H1 (cell line): ENCODE results near the gene SSC5D. TPM values are rescaled to one million over a fixed set of nuclear protein-coding genes. Genes with fewer than 3 reads are reported as not detected.

Experiments used
- CTCF ChIA-PET: fragments of 300-600 bp; sonication (Branson Sonifier 250); formaldehyde crosslinking; loops from one replicate; lab custom pipeline; 2021; ENCODE audit not compliant: partially characterized antibody; lab: Charles Lee
- POLR2A ChIA-PET: fragments of 300-600 bp; sonication (Branson Sonifier 250); formaldehyde crosslinking; loops from one replicate; lab custom pipeline; 2021; ENCODE audit warnings: inconsistent platforms; ENCODE audit not compliant: partially characterized antibody; lab: Charles Lee
- DNase-seq, 2 experiments: peaks; one replicate each; pipeline versions ENCODE4 v3.0.0 to v3.0.0-alpha.2; 2010 to 2022; ENCODE audit warnings: low spot score in 2 of 2, low read depth in 1 of 2, mixed read lengths in 1 of 2
- FAIRE-seq: peaks from 2 replicates; lab custom pipeline; 2011; peaks lifted over from hg19 to GRCh38; lab: Jason Lieb, UNC
- H2AFZ ChIP-seq: 2 replicates; pipeline ENCODE4 v1.8.1; 2012; ENCODE audit warnings: low read length, inconsistent platforms
- H2AK5ac ChIP-seq: 2 replicates; pipeline ENCODE4 v1.6.1; 2013; ENCODE audit warnings: low read depth, low read length
- H2BK120ac ChIP-seq: replicated peaks from 2 replicates; pipeline ENCODE3; 2013; ENCODE audit warnings: low read depth, low read length, inconsistent platforms
- H2BK12ac ChIP-seq: 2 replicates; pipeline ENCODE4 v1.6.1; 2013; ENCODE audit warnings: low read depth, low read length
- H2BK15ac ChIP-seq: 2 replicates; pipeline ENCODE4 v1.6.1; 2013; ENCODE audit warnings: low read length
- H2BK20ac ChIP-seq: 2 replicates; pipeline ENCODE4 v1.6.1; 2013; ENCODE audit warnings: low read length
- H2BK5ac ChIP-seq: 2 replicates; pipeline ENCODE4 v1.6.1; 2013; ENCODE audit warnings: low read depth, low read length
- H3K14ac ChIP-seq: 2 replicates; pipeline ENCODE4 v1.6.1; 2013; ENCODE audit warnings: inconsistent platforms; ENCODE audit not compliant: insufficient read length
- H3K18ac ChIP-seq: 2 replicates; pipeline ENCODE4 v1.6.1; 2013; ENCODE audit warnings: low read length; ENCODE audit errors: extremely low read depth
- H3K23ac ChIP-seq: 2 replicates; pipeline ENCODE4 v1.6.1; 2013; ENCODE audit warnings: inconsistent platforms; ENCODE audit not compliant: insufficient read length
- H3K23me2 ChIP-seq: 2 replicates; pipeline ENCODE4 v1.6.1; 2013; ENCODE audit warnings: low read depth, low read length
- H3K27ac ChIP-seq: 2 replicates; pipeline ENCODE4 v1.6.1; 2011; ENCODE audit warnings: low read depth, low read length, inconsistent platforms
- H3K27me3 ChIP-seq, 4 experiments: replicated peaks in 1 of 4; 1 replicate in 1 of 4; 2 replicates in 3 of 4; pipeline versions ENCODE4 v1.6.1 to v1.8.1; 2011 to 2013; ENCODE audit warnings: low read length in 3 of 4, mild to moderate bottlenecking in 3 of 4, inconsistent platforms in 2 of 4, mixed read lengths in 2 of 4, moderate library complexity in 1 of 4; ENCODE audit not compliant: control insufficient read depth in 3 of 4, insufficient read depth in 3 of 4; ENCODE audit errors: extremely low read depth in 1 of 4
- H3K36me3 ChIP-seq, 4 experiments: 2 replicates each; pipeline versions ENCODE4 v1.6.1 to v1.8.1; 2011 to 2013; ENCODE audit warnings: mild to moderate bottlenecking in 4 of 4, low read length in 3 of 4, moderate library complexity in 2 of 4, control low read depth in 1 of 4, inconsistent platforms in 1 of 4; ENCODE audit not compliant: insufficient read depth in 4 of 4, control insufficient read depth in 2 of 4
- H3K4ac ChIP-seq: replicated peaks from 2 replicates; pipeline ENCODE3; 2013; ENCODE audit warnings: low read length, low read depth, mixed read lengths, inconsistent platforms; ENCODE audit not compliant: insufficient read length
- H3K4me1 ChIP-seq, 4 experiments: replicated peaks in 1 of 4; 1 replicate in 1 of 4; 2 replicates in 3 of 4; pipeline versions ENCODE4 v1.6.1 to v1.8.1; 2011 to 2013; ENCODE audit warnings: low read length in 3 of 4, inconsistent platforms in 2 of 4, mixed read lengths in 1 of 4; ENCODE audit not compliant: insufficient read depth in 4 of 4, control insufficient read depth in 3 of 4
- H3K4me2 ChIP-seq, 2 experiments: 2 replicates each; pipeline versions ENCODE4 v1.6.1 to v1.8.1; 2011 to 2013; ENCODE audit warnings: low read depth in 2 of 2, low read length in 2 of 2, control low read depth in 1 of 2, inconsistent platforms in 1 of 2, mild to moderate bottlenecking in 1 of 2; ENCODE audit not compliant: insufficient read depth in 1 of 2
- H3K4me3 ChIP-seq, 4 experiments: fragments of 200-600, 300-600 bp in 1 of 4; sonication (generic), shearing (Covaris generic), sonication (Bioruptor Twin) in 1 of 4; 2 replicates each; pipeline versions ENCODE4 v1.5.1 to v1.8.1; 2011 to 2016; ENCODE audit warnings: low read length in 4 of 4, low read depth in 3 of 4, control low read depth in 2 of 4, inconsistent platforms in 2 of 4, mild to moderate bottlenecking in 2 of 4, mixed read lengths in 1 of 4, moderate library complexity in 1 of 4; ENCODE audit not compliant: insufficient read depth in 2 of 4; ENCODE audit errors: extremely low read depth in 1 of 4
- H3K56ac ChIP-seq: replicated peaks from 2 replicates; pipeline ENCODE3; 2013; ENCODE audit warnings: low read depth, mild to moderate bottlenecking, mixed read lengths, low read length, inconsistent platforms; ENCODE audit not compliant: insufficient read length
- H3K79me1 ChIP-seq: 2 replicates; pipeline ENCODE4 v1.6.1; 2013; ENCODE audit warnings: low read depth, low read length, control low read depth
- H3K79me2 ChIP-seq, 2 experiments: 2 replicates each; pipeline versions ENCODE4 v1.6.1 to v1.8.1; 2012 to 2013; ENCODE audit warnings: low read length in 2 of 2, mild to moderate bottlenecking in 2 of 2, inconsistent platforms in 1 of 2; ENCODE audit not compliant: insufficient read depth in 2 of 2, control insufficient read depth in 1 of 2
- H3K9ac ChIP-seq, 4 experiments: replicated peaks in 1 of 4; 1 replicate in 1 of 4; 2 replicates in 3 of 4; pipeline versions ENCODE4 v1.6.1 to v1.8.1; 2011 to 2013; ENCODE audit warnings: low read depth in 3 of 4, low read length in 3 of 4, control low read depth in 2 of 4, mild to moderate bottlenecking in 2 of 4, moderate library complexity in 2 of 4, inconsistent platforms in 1 of 4; ENCODE audit errors: extremely low read depth in 1 of 4
- H3K9me3 ChIP-seq, 2 experiments: 2 replicates each; pipeline versions ENCODE4 v1.6.1 to v1.8.1; 2012 to 2013; ENCODE audit warnings: mild to moderate bottlenecking in 2 of 2, moderate library complexity in 2 of 2, control low read depth in 1 of 2, inconsistent platforms in 1 of 2, low read depth in 1 of 2, low read length in 1 of 2, mixed read lengths in 1 of 2; ENCODE audit not compliant: insufficient read depth in 2 of 2
- H4K20me1 ChIP-seq, 2 experiments: replicated peaks in 1 of 2; 2 replicates each; pipeline versions ENCODE3 to v1.8.1; 2011 to 2013; ENCODE audit warnings: inconsistent platforms in 2 of 2, low read length in 2 of 2, mild to moderate bottlenecking in 1 of 2; ENCODE audit not compliant: insufficient read depth in 2 of 2, control insufficient read depth in 1 of 2
- H4K5ac ChIP-seq: 2 replicates; pipeline ENCODE4 v1.6.1; 2013; ENCODE audit warnings: low read length, low read depth, mixed read lengths, inconsistent platforms; ENCODE audit not compliant: insufficient read length
- H4K8ac ChIP-seq: 2 replicates; pipeline ENCODE4 v1.8.0; 2013; ENCODE audit warnings: mild to moderate bottlenecking, moderate library complexity, low read length, inconsistent platforms; ENCODE audit not compliant: insufficient read depth; ENCODE audit errors: extremely low read depth
- H4K91ac ChIP-seq: replicated peaks from 2 replicates; pipeline ENCODE3; 2013; ENCODE audit warnings: low read length, mixed read lengths, inconsistent platforms; ENCODE audit not compliant: insufficient read length
- CEBPB ChIP-seq: IDR thresholded peaks from 2 replicates; pipeline ENCODE4 v1.6.1; 2012; ENCODE audit warnings: low read depth, low read length
- CHD1 ChIP-seq: IDR thresholded peaks from 2 replicates; pipeline ENCODE4 v1.6.1; 2012; ENCODE audit warnings: low read depth, low read length, improper control_type of control experiment
- CHD2 ChIP-seq: IDR thresholded peaks from 2 replicates; pipeline ENCODE4 v1.6.1; 2012; ENCODE audit warnings: low read length, improper control_type of control experiment
- GABPA ChIP-seq: IDR thresholded peaks from 2 replicates; pipeline ENCODE4 v1.6.1; 2011; ENCODE audit warnings: mild to moderate bottlenecking, low read length, moderate library complexity, borderline replicate concordance; ENCODE audit not compliant: insufficient read depth
- RFX5 ChIP-seq: IDR thresholded peaks from 2 replicates; pipeline ENCODE4 v1.6.1; 2011; ENCODE audit warnings: low read depth, low read length, improper control_type of control experiment, borderline replicate concordance
- SIN3A ChIP-seq, 2 experiments: IDR thresholded peaks in 1 of 2; conservative IDR thresholded peaks in 1 of 2; 2 replicates each; pipeline ENCODE4 v1.6.1; 2011 to 2012; ENCODE audit warnings: low read length in 2 of 2, improper control_type of control experiment in 1 of 2, low read depth in 1 of 2, mild to moderate bottlenecking in 1 of 2
- SRF ChIP-seq: IDR thresholded peaks from 2 replicates; pipeline ENCODE4 v1.6.1; 2011; ENCODE audit warnings: mild to moderate bottlenecking, low read depth, low read length, moderate library complexity
- WGBS, 2 experiments: shearing (Covaris generic) in 1 of 2; methylation state at CpG; one replicate each; pipeline versions ENCODE4 v1.1.6 to v1.1.7; 2013 to 2015; ENCODE audit warnings: low lambda C conversion rate in 2 of 2, mixed read lengths in 2 of 2, inconsistent platforms in 1 of 2, low coverage in 1 of 2, missing lambda C conversion rate in 1 of 2; ENCODE audit not compliant: insufficient replicate concordance in 2 of 2, insufficient coverage in 1 of 2, insufficient read length in 1 of 2; ENCODE audit errors: extremely low coverage in 1 of 2, missing lambda C conversion rate in 1 of 2; 5-methylcytosine and 5-hydroxymethylcytosine counted together
- polyA plus RNA-seq, 7 experiments: library from polyadenylated mRNA; depleted of rRNA in 3 of 7; stranded (reverse) in 5 of 7; unstranded in 2 of 7; fragments of >200 nt in 5 of 7; fragments of 200-250 nt in 2 of 7; gene quantifications; 1 replicate in 5 of 7; 2 replicates in 1 of 7; 4 replicates in 1 of 7; pipeline versions ENCODE4 v1.2.1 to v1.2.3, GENCODE V29; 2011 to 2013; ENCODE audit warnings: missing spikeins in 2 of 7, mixed read lengths in 2 of 7
- total RNA-seq: library from RNA; stranded (reverse); fragmentation: NEBNext Ultra II Directional; extraction: Animal tissue kit (Norgen Biotek cat#: 25700); gene quantifications from 2 replicates; pipeline ENCODE4 v1.2.1, GENCODE V29; 2021
- TF ChIP-seq, protein P1 (sequence below): IDR thresholded peaks from 2 replicates; pipeline ENCODE4 v1.6.1; 2012; ENCODE audit warnings: low read length, inconsistent platforms

SSC5D gene
- total and polyA plus RNA-seq, 2 of the 8 experiments (the other 6 are each of a cell fraction or from before 2014, with no cell fraction given): 0.39 to 1.7 TPM

DNA sequence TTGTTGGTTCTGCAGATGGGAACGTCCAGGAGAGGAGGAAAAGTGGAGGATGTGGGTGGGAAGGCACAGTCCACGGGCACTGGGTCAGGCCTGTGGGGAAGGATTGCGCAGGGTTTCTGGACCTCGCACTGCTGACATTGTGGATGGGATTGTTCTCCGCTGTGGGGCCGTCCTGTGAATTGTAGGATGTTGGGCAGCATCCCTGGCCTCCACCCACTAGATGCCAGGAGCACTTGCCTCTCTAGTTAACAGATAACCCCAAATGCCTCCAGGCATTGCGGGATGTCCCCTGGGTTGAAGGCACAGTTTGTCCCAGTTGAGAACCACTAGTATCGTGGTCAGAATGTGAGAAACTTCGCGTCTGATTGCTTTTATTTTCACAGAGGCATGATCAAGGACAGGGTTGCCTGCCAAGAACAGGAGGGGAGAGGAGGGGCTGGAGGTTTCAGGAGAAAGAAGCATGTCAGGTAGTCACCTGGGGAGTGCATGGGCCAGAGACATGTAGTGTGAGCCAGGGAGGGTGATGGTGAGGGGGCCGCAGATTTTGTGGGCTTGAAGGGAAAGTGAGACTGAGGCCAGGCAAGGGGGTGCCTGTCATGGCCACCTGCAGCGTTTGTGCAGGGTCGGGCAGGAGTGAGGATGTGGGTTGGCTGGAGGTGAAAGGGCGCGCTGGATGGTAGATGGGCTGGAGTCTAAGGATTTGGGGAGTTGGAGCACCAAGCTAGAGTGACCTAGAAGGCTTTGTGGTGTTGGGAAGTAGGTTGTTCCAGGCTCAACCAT, 8.6 kb upstream of the SSC5D start:
- H3K4me3 ChIP-seq: no peak overlapping the region
- POLR2A ChIA-PET: interaction anchor here (0.7 to 7.6 kb wide), 8 partner anchors 10 to 70 kb away, joined by 3 to 57 read pairs (median 3); partner anchors contain the start of gene SSC5D
- H4K20me1 ChIP-seq: peaks cover 0 to 3% of the 10 kb centered on the region in 2 experiments
- H3K18ac ChIP-seq: no peak overlapping the region
- no peak overlapping the region for H3K23ac ChIP-seq
- no peak overlapping the region for H2AK5ac ChIP-seq
- no peak overlapping the region for H2BK120ac ChIP-seq
- peak overlapping the region; percentile 69; the same call in 1 of the 2 replicates for H4K8ac ChIP-seq
- peaks cover 0 to 18% of the 10 kb centered on the region in 2 experiments; a peak in 2 of 4 replicates for H3K79me2 ChIP-seq
- H3K4ac ChIP-seq: no peak overlapping the region
- H4K5ac ChIP-seq: no peak overlapping the region
- H3K23me2 ChIP-seq: peaks cover 7% of the 10 kb centered on the region
- no peak overlapping the region for H2BK5ac ChIP-seq
- 86% methylated on average over 15 of the region's 15 CpGs; no CpG with 5 or more reads in 1 of the 2 experiments for WGBS, 2 experiments
- H3K14ac ChIP-seq: no peak overlapping the region
- no peak overlapping the region for H3K27ac ChIP-seq
- H4K91ac ChIP-seq: no peak overlapping the region
- peaks cover 9% of the 10 kb centered on the region; the same call in 1 of the 2 replicates for H3K79me1 ChIP-seq
- H2BK12ac ChIP-seq: 0 out of 2 replicates have a peak overlapping the region, but pooled peaks have one; percentile 9
- no peak overlapping the region for H3K4me2 ChIP-seq
- H3K56ac ChIP-seq: no peak overlapping the region
- H3K4me1 ChIP-seq: peaks cover 0 to 17% (median 10%) of the 10 kb centered on the region in 4 experiments; a peak in 6 of 7 replicates
- H3K27me3 ChIP-seq: no peaks in the 10 kb centered on the region; a peak in 2 of 7 replicates
- no peaks in the 10 kb centered on the region for H3K9me3 ChIP-seq
- 0 out of 2 replicates have a peak overlapping the region, but pooled peaks have one; percentile 10 for H2BK20ac ChIP-seq
- no peak overlapping the region for H2AFZ ChIP-seq
- H3K36me3 ChIP-seq: peaks cover 0 to 10% (median 0%) of the 10 kb centered on the region in 4 experiments; a peak in 2 of 8 replicates
- no peak overlapping the region for H2BK15ac ChIP-seq
- CTCF ChIA-PET: interaction anchor here (0.7 to 5.5 kb wide), 5 partner anchors 12 to 1040 kb away, joined by 3 to 31 read pairs (median 3); no protein-coding TSS in a partner anchor
- no peak overlapping the region for H3K9ac ChIP-seq
- DNase-seq (no peak), FAIRE-seq (no peak)
- TF ChIP-seq CEBPB (no peak), CHD1 (no peak), SIN3A (conservative IDR thresholded peaks at IDR 0.05 in 1 of 2, IDR thresholded peaks at IDR 0.05 in 1 of 2; ENCODE audit: low read depth in 1 of 2, low read length in 2 of 2) (no peak), GABPA (no peak), SRF (no peak), CHD2 (no peak), RFX5 (no peak)
- TF ChIP-seq, protein P1, sequence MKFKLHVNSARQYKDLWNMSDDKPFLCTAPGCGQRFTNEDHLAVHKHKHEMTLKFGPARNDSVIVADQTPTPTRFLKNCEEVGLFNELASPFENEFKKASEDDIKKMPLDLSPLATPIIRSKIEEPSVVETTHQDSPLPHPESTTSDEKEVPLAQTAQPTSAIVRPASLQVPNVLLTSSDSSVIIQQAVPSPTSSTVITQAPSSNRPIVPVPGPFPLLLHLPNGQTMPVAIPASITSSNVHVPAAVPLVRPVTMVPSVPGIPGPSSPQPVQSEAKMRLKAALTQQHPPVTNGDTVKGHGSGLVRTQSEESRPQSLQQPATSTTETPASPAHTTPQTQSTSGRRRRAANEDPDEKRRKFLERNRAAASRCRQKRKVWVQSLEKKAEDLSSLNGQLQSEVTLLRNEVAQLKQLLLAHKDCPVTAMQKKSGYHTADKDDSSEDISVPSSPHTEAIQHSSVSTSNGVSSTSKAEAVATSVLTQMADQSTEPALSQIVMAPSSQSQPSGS: no peak
